Activated naive CD8-positive, alpha-beta T cell (primary cell): ENCODE measurements around the gene RPL22L1.
"Not testable (repeated sequence)": the region's sequence is repeated elsewhere in the genome, so short reads cannot be mapped to it uniquely, and the experiment has no call there.

Source experiments
- H3K27ac Mint-ChIP-seq: one replicate; pipeline ENCODE4 v1.8.0; 2021; ENCODE audit warnings: mixed read lengths
- H3K27me3 Mint-ChIP-seq: one replicate; pipeline ENCODE4 v1.8.0; 2021; ENCODE audit warnings: mixed read lengths
- H3K36me3 Mint-ChIP-seq: one replicate; pipeline ENCODE4 v1.8.0; 2021; ENCODE audit warnings: mixed read lengths
- H3K4me1 Mint-ChIP-seq: one replicate; pipeline ENCODE4 v1.8.0; 2021; ENCODE audit warnings: low read depth, mixed read lengths
- H3K4me3 Mint-ChIP-seq: one replicate; pipeline ENCODE4 v1.8.0; 2021; ENCODE audit warnings: mild to moderate bottlenecking, mixed read lengths
- H3K9me3 Mint-ChIP-seq: one replicate; pipeline ENCODE4 v1.8.0; 2021; ENCODE audit warnings: low read depth, mixed read lengths

RPL22L1 gene

GRCh38 chr3:170896781-170897180, 26.8 kb upstream of the RPL22L1 start:
- no peak overlapping the region for H3K4me3 Mint-ChIP-seq
- H3K36me3 Mint-ChIP-seq = peaks cover 31% of the 10 kb centered on the region
- H3K4me1 Mint-ChIP-seq = no peaks in the 10 kb centered on the region

GRCh38 chr3:170896333-170896732, 26.3 kb upstream of the RPL22L1 start:
- H3K27ac Mint-ChIP-seq, H3K9me3 Mint-ChIP-seq, H3K27me3 Mint-ChIP-seq, H3K4me3 Mint-ChIP-seq, H3K4me1 Mint-ChIP-seq: not testable (repeated sequence)
- H3K36me3 Mint-ChIP-seq = peaks cover 30% of the 10 kb centered on the region

More at GRCh38 chr3:170896781-170897180, 26.8 kb upstream of the RPL22L1 start:
- H3K27ac Mint-ChIP-seq = no peak overlapping the region
- no peaks in the 10 kb centered on the region for H3K9me3 Mint-ChIP-seq
- no peaks in the 10 kb centered on the region for H3K27me3 Mint-ChIP-seq

GRCh38 chr3:170893895-170894294, 23.9 kb upstream of the RPL22L1 start:
- Mint-ChIP-seq H3K27me3 (no peaks in the 10 kb centered on the region), H3K9me3 (no peaks in the 10 kb centered on the region), H3K4me1 (no peaks in the 10 kb centered on the region), H3K36me3 (peaks cover 22% of the 10 kb centered on the region), H3K4me3 (no peak overlapping the region), H3K27ac (no peak overlapping the region)

- no peak overlapping the region for H3K27ac Mint-ChIP-seq
- no peaks in the 10 kb centered on the region for H3K4me1 Mint-ChIP-seq
- no peak overlapping the region for H3K4me3 Mint-ChIP-seq
- H3K9me3 Mint-ChIP-seq = no peaks in the 10 kb centered on the region
- peaks cover 5% of the 10 kb centered on the region for H3K36me3 Mint-ChIP-seq
- no peaks in the 10 kb centered on the region for H3K27me3 Mint-ChIP-seq
These were observed 19.6 kb upstream of the RPL22L1 start for GRCh38 chr3:170889630-170890029.

- Mint-ChIP-seq H3K4me3 (no peak overlapping the region), H3K36me3 (peaks cover 5% of the 10 kb centered on the region), H3K27me3 (peaks cover 2% of the 10 kb centered on the region), H3K4me1 (no peaks in the 10 kb centered on the region), H3K27ac (no peak overlapping the region), H3K9me3 (no peaks in the 10 kb centered on the region)
These were observed 19.1 kb upstream of the RPL22L1 start for GRCh38 chr3:170889132-170889531.

GRCh38 chr3:170884109-170884930, 14.3 kb upstream of the RPL22L1 start:
- H3K27ac Mint-ChIP-seq, H3K4me3 Mint-ChIP-seq, H3K27me3 Mint-ChIP-seq, H3K36me3 Mint-ChIP-seq, H3K9me3 Mint-ChIP-seq, H3K4me1 Mint-ChIP-seq: not testable (repeated sequence)

- not testable (repeated sequence) for H3K27ac Mint-ChIP-seq, H3K4me3 Mint-ChIP-seq, H3K36me3 Mint-ChIP-seq, H3K4me1 Mint-ChIP-seq, H3K9me3 Mint-ChIP-seq, H3K27me3 Mint-ChIP-seq
These were observed 8.7 kb upstream of the RPL22L1 start for GRCh38 chr3:170878688-170879087.

GRCh38 chr3:170877311-170877710, 7.3 kb upstream of the RPL22L1 start:
- H3K27me3 Mint-ChIP-seq, H3K27ac Mint-ChIP-seq, H3K36me3 Mint-ChIP-seq, H3K9me3 Mint-ChIP-seq, H3K4me3 Mint-ChIP-seq, H3K4me1 Mint-ChIP-seq: not testable (repeated sequence)

- no peaks in the 10 kb centered on the region for H3K27me3 Mint-ChIP-seq
- H3K4me3 Mint-ChIP-seq = no peak overlapping the region
- H3K36me3 Mint-ChIP-seq = peaks cover 8% of the 10 kb centered on the region
- no peak overlapping the region for H3K27ac Mint-ChIP-seq
- peaks cover 9% of the 10 kb centered on the region for H3K9me3 Mint-ChIP-seq
- no peaks in the 10 kb centered on the region for H3K4me1 Mint-ChIP-seq
These were observed 6.5 kb upstream of the RPL22L1 start for GRCh38 chr3:170876537-170876936.

- Mint-ChIP-seq H3K9me3 (peaks cover 2% of the 10 kb centered on the region), H3K36me3 (peaks cover 16% of the 10 kb centered on the region), H3K4me1 (peaks cover 23% of the 10 kb centered on the region), H3K27me3 (no peaks in the 10 kb centered on the region), H3K4me3 (peak overlapping the region; percentile 96), H3K27ac (peak overlapping the region; percentile 99)
These were observed 780 bp downstream of the RPL22L1 start for GRCh38 chr3:170869239-170869590.

- Mint-ChIP-seq H3K36me3 (peaks cover 15% of the 10 kb centered on the region), H3K27ac (peak overlapping the region; percentile 99), H3K4me1 (peaks cover 23% of the 10 kb centered on the region), H3K9me3 (no peaks in the 10 kb centered on the region), H3K4me3 (peak overlapping the region; percentile 96), H3K27me3 (no peaks in the 10 kb centered on the region)
These were observed 1.3 kb downstream of the RPL22L1 start for GRCh38 chr3:170868577-170869238.

- peaks cover 23% of the 10 kb centered on the region for H3K4me1 Mint-ChIP-seq
- peaks cover 15% of the 10 kb centered on the region for H3K36me3 Mint-ChIP-seq
- no peaks in the 10 kb centered on the region for H3K9me3 Mint-ChIP-seq
- peak overlapping the region; percentile 83 for H3K27ac Mint-ChIP-seq
- peak overlapping the region; percentile 96 for H3K4me3 Mint-ChIP-seq
- no peaks in the 10 kb centered on the region for H3K27me3 Mint-ChIP-seq
These were observed 2.7 kb downstream of the RPL22L1 start for GRCh38 chr3:170867143-170867937.

GRCh38 chr3:170866499-170866898, 3.5 kb downstream of the RPL22L1 start:
- H3K27ac Mint-ChIP-seq = peak overlapping the region; percentile 83
- H3K27me3 Mint-ChIP-seq = no peaks in the 10 kb centered on the region
- peaks cover 23% of the 10 kb centered on the region for H3K4me1 Mint-ChIP-seq
- H3K36me3 Mint-ChIP-seq = peaks cover 15% of the 10 kb centered on the region
- H3K4me3 Mint-ChIP-seq = peak overlapping the region; percentile 96
- no peaks in the 10 kb centered on the region for H3K9me3 Mint-ChIP-seq

- H3K4me3 Mint-ChIP-seq = peak overlapping the region; percentile 36
- H3K9me3 Mint-ChIP-seq = no peaks in the 10 kb centered on the region
- H3K36me3 Mint-ChIP-seq = peaks cover 15% of the 10 kb centered on the region
- H3K27me3 Mint-ChIP-seq = no peaks in the 10 kb centered on the region
- H3K4me1 Mint-ChIP-seq = peaks cover 16% of the 10 kb centered on the region
- peak overlapping the region; percentile 65 for H3K27ac Mint-ChIP-seq
These were observed 4.5 kb downstream of the RPL22L1 start for GRCh38 chr3:170865209-170866094.
